Measurements from ENCODE around the gene SPC24. TPM values are rescaled to one million over a fixed set of nuclear protein-coding genes. Genes with fewer than 3 reads are reported as not detected.
"Not testable (repeated sequence)": the region's sequence is repeated elsewhere in the genome, so short reads cannot be mapped to it uniquely, and the experiment has no call there.

The SPC24 gene
- total and polyA plus RNA-seq, 12 donors: 0.60 to 16.5 (median 4.2) TPM

DNA sequence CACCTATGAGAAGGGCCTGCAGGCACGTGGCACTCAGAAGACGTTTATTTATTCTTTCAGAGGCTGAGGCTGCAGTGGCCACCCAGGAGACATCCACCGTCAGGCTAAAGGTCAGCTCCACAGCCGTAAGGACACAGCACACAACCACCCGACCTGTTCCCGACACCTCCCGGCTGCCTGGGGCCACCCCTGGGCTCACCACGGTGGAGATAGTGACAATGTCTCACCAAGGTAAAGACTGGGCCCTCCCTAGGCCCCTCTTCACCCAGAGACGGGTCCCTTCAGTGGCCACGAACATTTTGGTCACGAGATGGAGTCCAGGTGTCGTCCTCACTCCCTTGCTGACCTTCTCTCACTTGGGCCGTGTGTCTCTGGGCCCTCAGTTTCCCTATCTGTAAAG lies 32.5 kb downstream of the SPC24 start:
- H3K27ac ChIP-seq: peak overlapping the region in 2 of 5 donors; percentile 18 to 21
- no peak overlapping the region for H3K4me3 ChIP-seq
- intact Hi-C loops (cut with DNase I): no loop called here
- H3K9me3 ChIP-seq (replicated peaks in 1 of 3): no peaks in the 10 kb centered on the region
- no peaks in the 10 kb centered on the region for H3K4me1 ChIP-seq (replicated peaks in 1 of 2)
- no peaks in the 10 kb centered on the region for H3K27me3 ChIP-seq
- 68 to 83% (median 74%) methylated on average over 13 of the region's 13 CpGs for WGBS, 4 donors
- no peak for DNase-seq
- TF ChIP-seq, protein P1, sequence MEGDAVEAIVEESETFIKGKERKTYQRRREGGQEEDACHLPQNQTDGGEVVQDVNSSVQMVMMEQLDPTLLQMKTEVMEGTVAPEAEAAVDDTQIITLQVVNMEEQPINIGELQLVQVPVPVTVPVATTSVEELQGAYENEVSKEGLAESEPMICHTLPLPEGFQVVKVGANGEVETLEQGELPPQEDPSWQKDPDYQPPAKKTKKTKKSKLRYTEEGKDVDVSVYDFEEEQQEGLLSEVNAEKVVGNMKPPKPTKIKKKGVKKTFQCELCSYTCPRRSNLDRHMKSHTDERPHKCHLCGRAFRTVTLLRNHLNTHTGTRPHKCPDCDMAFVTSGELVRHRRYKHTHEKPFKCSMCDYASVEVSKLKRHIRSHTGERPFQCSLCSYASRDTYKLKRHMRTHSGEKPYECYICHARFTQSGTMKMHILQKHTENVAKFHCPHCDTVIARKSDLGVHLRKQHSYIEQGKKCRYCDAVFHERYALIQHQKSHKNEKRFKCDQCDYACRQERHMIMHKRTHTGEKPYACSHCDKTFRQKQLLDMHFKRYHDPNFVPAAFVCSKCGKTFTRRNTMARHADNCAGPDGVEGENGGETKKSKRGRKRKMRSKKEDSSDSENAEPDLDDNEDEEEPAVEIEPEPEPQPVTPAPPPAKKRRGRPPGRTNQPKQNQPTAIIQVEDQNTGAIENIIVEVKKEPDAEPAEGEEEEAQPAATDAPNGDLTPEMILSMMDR (IDR thresholded peaks at IDR 0.05): no peak
- TF ChIP-seq POLR2A (IDR thresholded peaks at IDR 0.05): no peak
- peaks cover 0 to 91% of the 10 kb centered on the region in 2 donors for H3K36me3 ChIP-seq (replicated peaks in 1 of 2)

DNA sequence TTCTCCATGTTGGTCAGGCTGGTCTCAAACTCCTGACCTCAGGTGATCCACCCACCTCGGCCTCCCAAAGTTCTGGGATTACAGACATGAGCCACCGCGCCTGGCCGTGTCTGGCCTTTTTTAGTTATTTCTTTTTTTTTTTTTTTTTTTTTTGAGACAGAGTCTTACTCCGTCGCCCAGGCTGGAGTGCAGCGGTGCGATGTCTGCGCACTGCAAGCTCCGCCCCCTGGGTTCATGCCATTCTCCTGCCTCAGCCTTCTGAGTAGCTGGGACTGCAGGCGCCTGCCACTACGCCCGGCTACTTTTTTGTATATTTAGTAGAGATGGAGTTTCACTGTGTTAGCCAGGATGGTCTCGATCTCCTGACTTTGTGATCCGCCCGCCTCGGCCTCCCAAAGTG lies 33.6 kb downstream of the SPC24 start:
- H3K4me3 ChIP-seq; H3K27ac ChIP-seq; H3K27me3 ChIP-seq; intact Hi-C loops (cut with DNase I); DNase-seq; H3K4me1 ChIP-seq (replicated peaks in 1 of 2); H3K9me3 ChIP-seq (replicated peaks in 1 of 3): not testable (repeated sequence)
- WGBS, 4 donors: 85 to 88% (median 87%) methylated on average over 14 to 17 of the region's 17 CpGs
- peaks cover 0 to 92% of the 10 kb centered on the region in 2 donors for H3K36me3 ChIP-seq (replicated peaks in 1 of 2)

DNA sequence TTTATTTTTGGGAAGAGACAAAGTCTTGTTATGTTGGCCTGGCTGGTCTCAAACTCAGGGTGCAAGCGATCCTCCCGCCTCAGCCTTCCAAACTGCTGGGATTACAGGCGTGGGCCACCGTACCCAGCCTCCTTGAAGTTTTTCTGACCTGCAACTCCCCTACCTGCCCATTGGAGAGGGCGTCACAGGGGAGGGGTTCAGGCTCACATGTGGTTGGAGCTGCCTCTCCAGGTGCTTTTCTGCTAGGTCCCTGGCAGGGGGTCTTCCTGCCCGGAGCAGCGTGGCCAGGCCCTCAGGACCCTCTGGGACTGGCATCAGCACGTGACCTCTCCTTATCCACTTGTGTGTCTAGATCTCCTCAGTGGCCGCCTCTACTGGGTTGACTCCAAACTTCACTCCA lies 39.1 kb downstream of the SPC24 start:
- 82 to 100% (median 94%) methylated on average over 3 to 9 of the region's 9 CpGs for WGBS, 4 donors
- intact Hi-C loops (cut with DNase I): loop anchor here in 1 of 2 donors (5.0 kb wide), 1 partner anchor 174 kb away; no protein-coding TSS in a partner anchor
- no peak for TF ChIP-seq POLR2A (IDR thresholded peaks at IDR 0.05)
- TF ChIP-seq, protein P1 (IDR thresholded peaks at IDR 0.05): no peak
- H3K4me3 ChIP-seq: no peak overlapping the region
- no peaks in the 10 kb centered on the region for H3K4me1 ChIP-seq (replicated peaks in 1 of 2)
- H3K27ac ChIP-seq: peak overlapping the region in 1 of 5 donors; percentile 0
- DNase-seq: no peak
- peaks cover 0 to 98% of the 10 kb centered on the region in 2 donors for H3K36me3 ChIP-seq (replicated peaks in 1 of 2)
- H3K9me3 ChIP-seq (replicated peaks in 1 of 3): no peaks in the 10 kb centered on the region
- no peaks in the 10 kb centered on the region for H3K27me3 ChIP-seq

DNA sequence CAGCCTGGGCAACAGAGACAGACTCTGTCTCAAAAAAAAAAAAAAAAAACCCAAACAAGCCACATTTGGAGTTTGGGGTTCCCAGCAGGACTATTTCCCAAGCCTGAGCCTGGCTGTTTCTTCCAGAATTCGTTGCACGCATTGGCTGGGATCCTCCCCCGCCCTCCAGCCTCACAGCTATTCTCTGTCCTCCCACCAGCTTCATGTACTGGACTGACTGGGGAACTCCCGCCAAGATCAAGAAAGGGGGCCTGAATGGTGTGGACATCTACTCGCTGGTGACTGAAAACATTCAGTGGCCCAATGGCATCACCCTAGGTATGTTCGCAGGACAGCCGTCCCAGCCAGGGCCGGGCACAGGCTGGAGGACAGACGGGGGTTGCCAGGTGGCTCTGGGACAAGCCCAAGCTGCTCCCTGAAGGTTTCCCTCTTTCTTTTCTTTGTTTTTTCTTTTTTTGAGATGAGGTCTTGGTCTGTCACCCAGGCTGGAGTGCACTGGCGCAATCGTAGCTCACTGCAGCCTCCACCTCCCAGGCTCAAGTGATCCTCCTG lies 39.6 kb downstream of the SPC24 start:
- 72 to 90% (median 78%) methylated on average over 11 of the region's 11 CpGs for WGBS, 4 donors
- H3K4me3 ChIP-seq: no peak overlapping the region
- TF ChIP-seq, protein P1 (IDR thresholded peaks at IDR 0.05): no peak
- TF ChIP-seq POLR2A (IDR thresholded peaks at IDR 0.05): no peak
- intact Hi-C loops (cut with DNase I): loop anchor here in 1 of 2 donors (5.0 kb wide), 1 partner anchor 174 kb away; no protein-coding TSS in a partner anchor
- H3K9me3 ChIP-seq (replicated peaks in 1 of 3): no peaks in the 10 kb centered on the region
- DNase-seq: no peak
- H3K4me1 ChIP-seq (replicated peaks in 1 of 2): no peaks in the 10 kb centered on the region
- H3K27ac ChIP-seq: peak overlapping the region in 2 of 5 donors; percentile 0 to 38
- H3K27me3 ChIP-seq: no peaks in the 10 kb centered on the region
- peaks cover 0 to 98% of the 10 kb centered on the region in 2 donors for H3K36me3 ChIP-seq (replicated peaks in 1 of 2)

DNA sequence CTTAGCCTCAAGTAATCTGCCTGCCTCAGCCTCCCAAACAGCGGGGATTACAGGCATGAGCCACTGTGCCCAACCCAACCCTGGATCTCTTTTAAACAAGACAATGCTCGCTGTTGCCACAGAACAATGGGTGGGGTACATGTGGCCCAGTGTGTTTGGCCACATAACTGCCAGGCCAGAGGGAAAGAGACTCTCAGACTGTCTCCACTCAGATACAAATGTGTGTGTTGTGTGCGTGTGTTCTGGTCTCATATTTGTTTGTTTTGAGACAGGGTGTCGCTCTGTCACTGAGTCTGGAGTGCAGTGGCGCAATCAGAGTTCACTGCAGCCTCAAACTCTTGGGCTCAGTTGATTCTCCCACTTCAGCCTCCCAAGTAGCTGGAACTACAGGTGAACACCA lies 40.5 kb downstream of the SPC24 start:
- Histone ChIP-seq H3K4me1 (replicated peaks in 1 of 2) (no peaks in the 10 kb centered on the region), H3K9me3 (replicated peaks in 1 of 3) (no peaks in the 10 kb centered on the region), H3K27ac (peak overlapping the region in 1 of 5 donors; percentile 13), H3K36me3 (replicated peaks in 1 of 2) (peaks cover 0 to 98% of the 10 kb centered on the region in 2 donors), H3K27me3 (no peaks in the 10 kb centered on the region), H3K4me3 (no peak overlapping the region)
- no peak for TF ChIP-seq POLR2A (IDR thresholded peaks at IDR 0.05)
- TF ChIP-seq, protein P1 (IDR thresholded peaks at IDR 0.05): no peak
- intact Hi-C loops (cut with DNase I): loop anchor here in 1 of 2 donors (5.0 kb wide), 1 partner anchor 173 kb away; no protein-coding TSS in a partner anchor
- WGBS, 4 donors: 80 to 92% (median 88%) methylated on average over 5 of the region's 5 CpGs
- DNase-seq: no peak
